Fibroblast of the aortic adventitia (primary cell): Measurements from ENCODE around the gene EDC3. TPM values are rescaled to one million over a fixed set of nuclear protein-coding genes. Genes with fewer than 3 reads are reported as not detected.

Source experiments
- DNase-seq: peaks from one replicate; pipeline ENCODE4 v3.0.0-alpha.2; 2010; ENCODE audit warnings: low read depth
- H3K4me3 ChIP-seq: 2 replicates; pipeline ENCODE4 v1.5.1; 2011; ENCODE audit warnings: low read depth, mild to moderate bottlenecking, control low read depth, low read length, moderate library complexity
- total RNA-seq: library from RNA; depleted of rRNA; stranded (reverse); fragments of >200 nt; gene quantifications from 2 replicates; pipeline ENCODE4 v1.2.3, GENCODE V29; 2012; ENCODE audit warnings: low replicate concordance
- TF ChIP-seq, protein P1 (sequence below): IDR thresholded peaks from 2 replicates; pipeline ENCODE4 v1.5.1; 2011; ENCODE audit warnings: mild to moderate bottlenecking, low read length, control low read depth, inconsistent platforms; ENCODE audit not compliant: insufficient read depth

EDC3 gene
- total RNA-seq, 1 donor = 11.3 TPM

DNA sequence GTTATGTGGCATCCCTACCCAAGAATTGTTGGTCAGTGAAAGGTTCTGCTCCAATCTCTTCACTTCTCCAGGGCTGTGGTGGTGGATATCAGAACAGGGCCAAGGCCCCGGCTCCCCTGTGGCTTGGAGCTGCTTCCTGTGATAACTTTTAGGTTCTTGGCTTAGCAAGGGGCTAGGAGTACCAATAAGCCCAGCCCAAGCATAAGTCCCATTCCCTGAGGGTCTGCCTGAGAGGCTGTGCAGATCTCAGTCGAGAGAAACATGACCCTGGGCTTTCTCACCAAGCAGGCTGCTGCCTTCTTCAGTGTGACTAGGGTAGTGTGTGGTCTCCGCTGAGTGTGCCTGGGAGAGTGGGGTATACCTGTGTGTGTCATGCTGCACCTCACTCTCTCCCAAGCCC, 73.1 kb downstream of the EDC3 start:
- TF ChIP-seq, protein P1, sequence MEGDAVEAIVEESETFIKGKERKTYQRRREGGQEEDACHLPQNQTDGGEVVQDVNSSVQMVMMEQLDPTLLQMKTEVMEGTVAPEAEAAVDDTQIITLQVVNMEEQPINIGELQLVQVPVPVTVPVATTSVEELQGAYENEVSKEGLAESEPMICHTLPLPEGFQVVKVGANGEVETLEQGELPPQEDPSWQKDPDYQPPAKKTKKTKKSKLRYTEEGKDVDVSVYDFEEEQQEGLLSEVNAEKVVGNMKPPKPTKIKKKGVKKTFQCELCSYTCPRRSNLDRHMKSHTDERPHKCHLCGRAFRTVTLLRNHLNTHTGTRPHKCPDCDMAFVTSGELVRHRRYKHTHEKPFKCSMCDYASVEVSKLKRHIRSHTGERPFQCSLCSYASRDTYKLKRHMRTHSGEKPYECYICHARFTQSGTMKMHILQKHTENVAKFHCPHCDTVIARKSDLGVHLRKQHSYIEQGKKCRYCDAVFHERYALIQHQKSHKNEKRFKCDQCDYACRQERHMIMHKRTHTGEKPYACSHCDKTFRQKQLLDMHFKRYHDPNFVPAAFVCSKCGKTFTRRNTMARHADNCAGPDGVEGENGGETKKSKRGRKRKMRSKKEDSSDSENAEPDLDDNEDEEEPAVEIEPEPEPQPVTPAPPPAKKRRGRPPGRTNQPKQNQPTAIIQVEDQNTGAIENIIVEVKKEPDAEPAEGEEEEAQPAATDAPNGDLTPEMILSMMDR = no peak
- no peak overlapping the region for H3K4me3 ChIP-seq
- no peak for DNase-seq

DNA sequence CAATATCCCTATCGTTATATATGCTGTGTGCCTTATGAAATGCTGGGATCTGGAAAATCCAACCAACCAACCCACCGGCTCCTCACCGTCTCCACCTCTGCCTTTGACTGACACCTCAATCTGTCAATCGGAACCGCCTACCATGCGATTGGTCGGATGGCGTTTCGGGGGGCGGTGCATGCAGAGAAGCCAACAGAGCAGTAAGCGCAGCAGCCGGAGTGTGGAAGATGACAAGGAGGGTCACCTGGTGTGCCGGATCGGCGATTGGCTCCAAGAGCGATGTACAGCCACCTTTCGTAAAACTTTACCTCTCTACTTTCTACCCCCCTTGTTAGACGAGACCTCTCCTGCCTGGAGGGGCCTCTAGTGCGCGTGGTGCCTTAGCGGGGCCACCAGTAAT, 73.9 kb downstream of the EDC3 start:
- no peak for DNase-seq

DNA sequence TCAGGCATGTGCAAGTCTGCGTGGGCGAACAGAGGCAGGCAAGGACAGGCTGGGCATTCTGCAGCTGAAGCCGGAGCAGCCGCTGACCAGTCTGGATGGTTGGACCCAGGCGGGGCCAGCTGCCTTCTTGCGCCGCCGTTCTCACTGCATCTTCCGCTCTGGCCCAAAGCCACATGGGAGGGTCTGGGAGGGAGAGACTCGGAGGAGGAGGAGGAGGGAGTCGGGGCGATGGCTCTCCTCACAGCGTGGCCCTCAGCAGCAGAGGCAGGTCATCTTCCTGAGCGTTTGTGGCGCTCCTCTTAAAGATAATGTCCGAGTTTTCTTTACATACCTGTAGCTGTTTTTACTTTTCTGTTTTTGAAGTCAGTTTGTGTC, 74.3 kb downstream of the EDC3 start:
- no peak for DNase-seq
- TF ChIP-seq, protein P1 = no peak

More for the DNA sequence above, 73.9 kb downstream of the EDC3 start:
- H3K4me3 ChIP-seq = no peak overlapping the region
- TF ChIP-seq, protein P1 = no peak

DNA sequence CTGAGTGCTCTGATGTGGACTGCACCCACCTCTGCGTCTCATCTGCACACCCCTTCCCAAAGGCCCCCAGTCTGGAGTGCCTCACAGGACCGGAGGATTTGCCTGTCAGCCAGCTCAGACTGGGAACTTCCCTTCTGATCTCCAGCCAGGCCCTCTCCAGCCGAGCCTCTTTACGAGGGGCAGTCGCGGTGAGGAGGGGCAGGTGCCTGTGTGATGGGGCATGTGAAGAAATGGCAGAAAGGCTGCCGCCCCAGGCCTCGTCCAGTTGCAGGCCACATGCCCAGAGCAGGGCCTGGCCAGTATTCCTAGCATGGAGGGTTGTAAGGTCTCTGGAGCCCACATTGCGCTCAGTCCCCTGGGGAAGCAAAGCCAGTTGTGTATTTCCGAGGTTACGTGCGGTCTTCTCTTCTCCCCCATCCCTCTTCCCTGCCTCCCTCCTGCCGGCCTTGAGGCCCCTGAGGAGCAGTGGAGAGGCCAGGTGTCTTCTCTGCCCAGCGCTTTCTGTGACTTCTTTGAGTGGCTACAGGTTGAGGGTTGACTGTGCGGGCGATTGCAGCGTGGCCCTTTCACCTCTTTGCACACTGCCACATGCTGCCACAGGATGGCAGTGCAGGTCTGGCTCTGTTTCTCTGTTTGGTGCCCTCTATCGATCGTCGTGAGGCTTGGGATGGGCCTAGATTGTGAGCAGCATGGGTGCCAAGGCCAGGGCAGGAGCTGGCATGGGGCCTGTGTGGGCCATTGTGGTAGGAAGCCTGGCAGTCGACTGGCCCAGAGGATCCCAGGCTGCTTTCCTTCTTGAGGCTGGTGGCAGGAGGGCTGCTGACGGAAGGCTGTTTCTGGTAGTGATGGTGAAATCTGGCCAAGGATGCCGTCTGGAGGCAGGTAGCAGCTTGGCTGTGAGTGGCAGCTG, 74.9 kb downstream of the EDC3 start:
- H3K4me3 ChIP-seq = no peak overlapping the region
- TF ChIP-seq, protein P1 = peak; percentile 93
- DNase-seq = peak; percentile 75

More for the DNA sequence above, 74.3 kb downstream of the EDC3 start:
- H3K4me3 ChIP-seq = no peak overlapping the region

DNA sequence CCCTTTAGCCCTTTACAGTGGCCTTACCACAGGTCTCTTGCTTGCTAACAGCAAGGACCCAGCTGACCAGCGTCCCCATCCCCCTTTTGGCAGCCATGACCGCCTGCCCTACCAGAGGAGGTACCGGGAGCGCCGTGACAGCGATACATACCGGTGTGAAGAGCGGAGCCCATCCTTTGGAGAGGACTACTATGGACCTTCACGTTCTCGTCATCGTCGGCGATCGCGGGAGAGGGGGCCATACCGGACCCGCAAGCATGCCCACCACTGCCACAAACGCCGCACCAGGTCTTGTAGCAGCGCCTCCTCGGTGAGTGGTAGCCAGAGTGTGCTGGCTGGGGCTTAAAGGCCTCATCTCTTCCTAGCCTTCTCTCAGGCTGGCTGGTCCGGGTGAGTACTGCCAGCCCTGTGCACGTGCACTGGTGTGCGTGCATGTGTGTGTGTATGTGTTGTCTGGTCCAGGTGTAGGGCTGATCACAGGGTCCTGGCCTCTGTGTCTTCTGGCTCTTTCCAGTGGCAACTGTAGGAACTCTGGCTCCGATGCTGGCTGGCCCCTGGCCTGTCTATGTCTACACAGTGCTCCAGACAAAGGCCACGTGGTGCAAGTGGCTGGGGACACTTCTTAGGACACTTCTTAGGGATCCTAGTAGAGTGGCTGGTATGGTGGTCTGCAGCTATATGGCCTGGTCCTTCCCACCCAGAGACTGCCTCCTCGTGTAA, 75.7 kb downstream of the EDC3 start:
- TF ChIP-seq, protein P1 = no peak
- H3K4me3 ChIP-seq = no peak overlapping the region
- DNase-seq = no peak

DNA sequence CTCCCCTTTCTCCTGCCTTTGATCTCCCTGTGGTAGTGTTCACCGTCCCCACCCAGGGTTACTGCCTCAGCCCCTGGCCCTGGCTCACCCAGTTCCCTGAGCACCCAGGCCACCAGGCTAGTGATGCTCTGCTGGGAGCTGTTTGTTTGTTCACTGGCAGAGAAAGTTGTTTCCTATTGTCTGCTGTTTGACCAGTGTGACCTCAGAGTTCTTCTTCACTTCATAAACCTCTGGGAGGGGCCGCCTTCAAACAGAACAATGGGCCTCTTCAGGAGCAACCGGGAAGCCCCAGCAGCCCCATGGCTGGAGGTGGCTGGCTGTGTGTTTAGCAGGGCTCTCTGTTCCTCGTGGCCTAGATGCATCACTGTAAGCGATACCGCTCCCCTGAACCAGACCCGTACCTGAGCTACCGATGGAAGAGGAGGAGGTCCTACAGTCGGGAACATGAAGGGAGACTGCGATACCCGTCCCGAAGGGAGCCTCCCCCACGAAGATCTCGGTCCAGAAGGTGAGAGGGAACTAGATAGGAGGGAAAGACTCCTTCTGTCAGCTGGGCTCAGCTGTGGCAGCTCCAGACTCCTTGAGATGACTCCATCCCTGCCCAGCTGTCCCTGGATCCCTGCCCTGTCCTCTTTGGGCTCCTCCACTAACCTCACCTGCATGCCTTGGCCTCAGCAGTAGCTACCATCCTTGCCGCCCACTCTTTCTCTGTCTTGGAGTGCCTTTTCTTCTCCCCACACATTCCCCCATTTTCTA, 76.8 kb downstream of the EDC3 start:
- TF ChIP-seq, protein P1 = no peak
- no peak overlapping the region for H3K4me3 ChIP-seq
- no peak for DNase-seq
